Measurements from ENCODE around the gene NLRC3. TPM values are rescaled to one million over a fixed set of nuclear protein-coding genes. Genes with fewer than 3 reads are reported as not detected.

Gene NLRC3
- total and polyA plus RNA-seq, 9 donors, result 0.10 to 1.3 (median 0.23) TPM

DNA sequence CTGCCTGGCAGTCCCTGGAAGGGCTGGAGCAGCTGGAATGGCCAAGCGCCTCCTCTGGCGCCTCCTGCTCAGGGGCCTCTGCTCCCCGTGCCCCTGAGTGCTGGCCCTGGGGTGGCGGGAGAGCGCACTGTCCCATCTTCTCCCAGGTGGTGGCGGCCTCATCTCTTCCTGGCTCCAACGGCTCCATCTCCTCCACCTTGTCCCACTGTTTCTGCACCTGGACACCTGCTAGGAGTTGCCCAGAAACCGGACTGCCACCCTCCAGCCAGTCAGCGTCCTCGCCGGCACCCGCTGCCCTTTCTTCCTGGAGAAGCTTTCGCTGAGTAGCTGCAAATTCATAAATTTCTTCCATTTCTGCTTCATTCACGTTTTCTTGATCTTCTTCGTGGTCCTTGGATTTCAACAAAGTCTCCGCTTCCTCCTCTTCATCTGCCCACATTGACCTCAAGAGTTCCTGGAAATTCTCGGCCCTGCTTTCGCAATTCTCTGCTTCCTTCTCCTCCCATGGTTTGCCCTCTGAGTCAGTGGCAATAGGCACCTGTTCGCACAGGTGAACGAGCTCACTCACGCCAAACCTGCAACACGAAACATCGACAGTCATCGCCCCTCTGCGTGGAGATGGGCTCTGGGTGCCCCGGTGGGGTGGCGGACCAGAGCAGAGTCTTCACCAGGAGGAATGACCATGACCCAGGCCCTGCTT, 13.7 kb upstream of the NLRC3 start:
- Histone ChIP-seq H3K4me1 (ENCODE audit: insufficient read depth) (no peaks in the 10 kb centered on the region), H3K9me3 (no peaks in the 10 kb centered on the region), H3K4me3 (no peak overlapping the region), H3K36me3 (no peaks in the 10 kb centered on the region), H3K27ac (no peak overlapping the region), H3K27me3 (no peaks in the 10 kb centered on the region)
- DNase-seq, result no peak
- 90 to 93% (median 93%) methylated on average over 27 of the region's 27 CpGs for WGBS, 3 donors
- intact Hi-C loops (cut with DNase I), result loop anchor here in 1 of 4 donors (10.0 kb wide), 1 partner anchor 186 kb away; the partner anchor contains the start of genes ZNF174 and ZSCAN32
- TF ChIP-seq CTCF (IDR thresholded peaks at IDR 0.05) (no peak), POLR2A (IDR thresholded peaks at IDR 0.05) (no peak), EP300 (IDR thresholded peaks at IDR 0.05) (no peak)

DNA sequence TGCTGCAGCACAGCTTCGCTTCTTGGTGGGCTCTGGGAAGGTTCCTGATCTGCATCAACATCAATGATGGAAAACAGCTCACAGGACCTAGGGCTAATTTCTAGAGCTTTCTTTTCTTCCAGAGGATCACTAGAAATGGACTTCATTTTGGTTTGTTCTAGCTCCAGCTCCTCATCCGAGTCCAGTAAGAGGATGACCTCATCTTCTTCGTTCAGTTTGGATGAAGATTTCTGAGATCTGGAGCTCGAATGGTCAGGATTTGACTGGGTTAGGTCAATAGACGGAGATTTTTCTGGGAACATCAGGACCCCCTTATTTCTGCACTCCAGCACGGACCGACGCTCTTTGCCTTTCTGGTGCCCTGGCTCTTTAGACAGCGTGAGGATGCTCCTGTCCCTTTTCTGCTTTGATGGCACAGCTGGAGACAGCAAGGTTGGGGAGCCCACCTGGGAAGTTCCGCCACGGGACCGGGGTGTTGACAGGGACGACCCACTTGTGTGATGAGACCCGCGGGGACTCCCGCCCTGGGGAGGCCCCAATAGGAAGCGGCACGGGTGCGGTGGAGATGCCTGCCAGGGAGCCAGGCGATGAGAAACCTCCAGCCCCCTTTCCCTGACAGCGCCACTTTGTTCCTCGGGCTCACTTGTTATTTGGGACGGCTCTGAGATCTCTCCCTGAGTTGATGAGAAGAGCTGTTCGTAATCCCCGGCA, 12.9 kb upstream of the NLRC3 start:
- intact Hi-C loops (cut with DNase I), result loop anchor here in 1 of 4 donors (10.0 kb wide), 1 partner anchor 185 kb away; the partner anchor contains the start of genes ZNF174 and ZSCAN32
- Histone ChIP-seq H3K36me3 (no peaks in the 10 kb centered on the region), H3K27me3 (no peaks in the 10 kb centered on the region)

GRCh38 chr16:3589441-3589921, 12.3 kb upstream of the NLRC3 start:
- intact Hi-C loops (cut with DNase I), result no loop called here
- H3K9me3 ChIP-seq, result no peaks in the 10 kb centered on the region
- no peak overlapping the region for H3K4me3 ChIP-seq
- TF ChIP-seq POLR2A (IDR thresholded peaks at IDR 0.05), result no peak
- no peak for TF ChIP-seq CTCF (IDR thresholded peaks at IDR 0.05)
- TF ChIP-seq EP300 (IDR thresholded peaks at IDR 0.05), result no peak
- H3K27ac ChIP-seq, result no peak overlapping the region
- no peaks in the 10 kb centered on the region for H3K36me3 ChIP-seq
- no peak for DNase-seq
- no peaks in the 10 kb centered on the region for H3K4me1 ChIP-seq (ENCODE audit: insufficient read depth)
- no peaks in the 10 kb centered on the region for H3K27me3 ChIP-seq
- 90 to 92% (median 90%) methylated on average over 27 of the region's 27 CpGs for WGBS, 3 donors

More for the DNA sequence above, 12.9 kb upstream of the NLRC3 start:
- H3K9me3 ChIP-seq, result no peaks in the 10 kb centered on the region
- no peaks in the 10 kb centered on the region for H3K4me1 ChIP-seq (ENCODE audit: insufficient read depth)
- DNase-seq, result no peak
- H3K4me3 ChIP-seq, result no peak overlapping the region
- WGBS, 3 donors, result 93 to 94% (median 93%) methylated on average over 25 of the region's 25 CpGs
- no peak overlapping the region for H3K27ac ChIP-seq
- TF ChIP-seq CTCF (IDR thresholded peaks at IDR 0.05), result no peak
- TF ChIP-seq POLR2A (IDR thresholded peaks at IDR 0.05), result no peak
- TF ChIP-seq EP300 (IDR thresholded peaks at IDR 0.05), result no peak

- no peak for DNase-seq
- H3K4me1 ChIP-seq (ENCODE audit: insufficient read depth), result no peaks in the 10 kb centered on the region
- no peak overlapping the region for H3K4me3 ChIP-seq
- TF ChIP-seq POLR2A (IDR thresholded peaks at IDR 0.05) (no peak), EP300 (IDR thresholded peaks at IDR 0.05) (no peak), CTCF (IDR thresholded peaks at IDR 0.05) (no peak)
- intact Hi-C loops (cut with DNase I), result no loop called here
- WGBS, 3 donors, result 86 to 93% (median 92%) methylated on average over 22 of the region's 22 CpGs
- H3K9me3 ChIP-seq, result no peaks in the 10 kb centered on the region
- no peaks in the 10 kb centered on the region for H3K27me3 ChIP-seq
- H3K36me3 ChIP-seq, result no peaks in the 10 kb centered on the region
- no peak overlapping the region for H3K27ac ChIP-seq
Measured at GRCh38 chr16:3589001-3589400, 11.8 kb upstream of the NLRC3 start.
